Measurements from ENCODE around the gene STARD13. TPM values are rescaled to one million over a fixed set of nuclear protein-coding genes. Genes with fewer than 3 reads are reported as not detected.

The STARD13 gene
- total RNA-seq, 1 experiment from 2014 or later, result 4.1 TPM

GRCh38 chr13:33321686-33322542 is 36.4 kb upstream of the STARD13 start:
- no peak for TF ChIP-seq FOSL1 (IDR thresholded peaks at IDR 0.05; ENCODE audit: low read depth)
- no peak for TF ChIP-seq SRF (IDR thresholded peaks at IDR 0.05; ENCODE audit: low read depth)
- no peak for TF ChIP-seq CBX3 (IDR thresholded peaks at IDR 0.05; ENCODE audit: low read depth)
- TF ChIP-seq MAX (IDR thresholded peaks at IDR 0.05), result no peak
- no peak for TF ChIP-seq EGR1 (IDR thresholded peaks at IDR 0.05; ENCODE audit: low read depth)
- no peak for TF ChIP-seq ZBTB33 (IDR thresholded peaks at IDR 0.05; ENCODE audit: extremely low read depth, insufficient replicate concordance, low read length)
- TF ChIP-seq JUND (IDR thresholded peaks at IDR 0.05), result no peak
- TF ChIP-seq ZFX (IDR thresholded peaks at IDR 0.05), result no peak
- TF ChIP-seq ATF3 (IDR thresholded peaks at IDR 0.05), result no peak
- no peak for TF ChIP-seq RAD21 (IDR thresholded peaks at IDR 0.05; ENCODE audit: low read depth)
- TF ChIP-seq ZNF274 (IDR thresholded peaks at IDR 0.05; ENCODE audit: low read depth, low read length), result no peak
- TF ChIP-seq EZH2phosphoT487 (IDR thresholded peaks at IDR 0.05; ENCODE audit: borderline replicate concordance), result no peak
- no peak for TF ChIP-seq YY1 (IDR thresholded peaks at IDR 0.05; ENCODE audit: extremely low read depth, insufficient replicate concordance, low read depth, low read length)
- no peak for TF ChIP-seq SIN3A (IDR thresholded peaks at IDR 0.05; ENCODE audit: low read depth)
- TF ChIP-seq REST (IDR thresholded peaks at IDR 0.05; ENCODE audit: low read depth), result no peak
- no peak for TF ChIP-seq POLR2AphosphoS5 (IDR thresholded peaks at IDR 0.05; ENCODE audit: low read depth, low read length)
- TF ChIP-seq POLR2A (IDR thresholded peaks at IDR 0.05; ENCODE audit: borderline replicate concordance, extremely low read depth, insufficient read depth, insufficient read length), result no peak
- Histone ChIP-seq H3K79me2 (ENCODE audit: insufficient read depth, low read length) (no peaks in the 10 kb centered on the region), H4K20me1 (ENCODE audit: insufficient read depth) (no peaks in the 10 kb centered on the region), H2AFZ (ENCODE audit: low read depth, low read length, poor library complexity, severe bottlenecking) (no peak overlapping the region), H3K27ac (ENCODE audit: low read depth, low read length) (no peak overlapping the region), H3K4me1 (ENCODE audit: control insufficient read depth in 1 of 2, insufficient read depth in 2 of 2, low read length in 2 of 2) (no peaks in the 10 kb centered on the region), H3K9me3 (ENCODE audit: control insufficient read depth in 1 of 2, insufficient read depth in 1 of 2, low read depth in 1 of 2, low read length in 2 of 2) (no peaks in the 10 kb centered on the region), H3K9me2 (ENCODE audit: insufficient read depth) (no peaks in the 10 kb centered on the region; the same call in 1 of the 2 replicates), H3K4me2 (ENCODE audit: low read length) (no peak overlapping the region), H3K36me3 (ENCODE audit: control insufficient read depth in 1 of 2, insufficient read depth in 2 of 2, low read length in 2 of 2) (no peaks in the 10 kb centered on the region), H3K27me3 (ENCODE audit: insufficient read depth, low read length) (no peaks in the 10 kb centered on the region), H3K9ac (ENCODE audit: low read length) (no peak overlapping the region), H3K4me3 (replicated peaks in 1 of 2; ENCODE audit: low read depth in 1 of 2, low read length in 2 of 2) (no peak overlapping the region)
- DNase-seq (ENCODE audit: low read depth, low spot score) (no peak), ATAC-seq (no peak)
- no TSS peak for BruUV-seq (replicated peaks)
- CTCF ChIA-PET, result no interaction called here
- POLR2A ChIA-PET, result no interaction called here
- intact Hi-C loops (cut with micrococcal nuclease), result no loop called here
- RAD21 ChIA-PET (ENCODE audit: low non-redundant PET in 1 of 2, low total read pairs in 2 of 2, uncharacterized antibody in 2 of 2, unreplicated experiment in 2 of 2), result no interaction called here
